Thoracic aorta (tissue), 2 donors: ENCODE measurements around the gene CYP19A1. TPM values are rescaled to one million over a fixed set of nuclear protein-coding genes. Genes with fewer than 3 reads are reported as not detected.

Source experiments
- ATAC-seq: fragments of 150-250 bp; one replicate; pipeline ENCODE4 v1.8.0; 2017; ENCODE audit warnings: low read depth; ENCODE audit not compliant: insufficient number of reproducible peaks, low FRiP score
- DNase-seq: peaks from one replicate; pipeline ENCODE4 v3.0.0-alpha.2; 2020; ENCODE audit warnings: low spot score
- H3K27ac ChIP-seq, 2 donors: fragments of 200-600 bp; sonication (generic); 1 replicate in 1 of 2; 2 replicates in 1 of 2; pipeline ENCODE4 v1.5.1; 2016; ENCODE audit warnings: mild to moderate bottlenecking in 2 of 2, moderate library complexity in 2 of 2
- H3K27me3 ChIP-seq: fragments of 200-600 bp; sonication (generic); replicated peaks from 2 replicates; pipeline ENCODE4 v1.6.0; 2016; ENCODE audit warnings: mild to moderate bottlenecking; ENCODE audit not compliant: insufficient read depth
- H3K36me3 ChIP-seq: fragments of 200-600 bp; sonication (generic); one replicate; pipeline ENCODE4 v1.5.1; 2016
- H3K4me1 ChIP-seq, 2 donors: fragments of 200-600 bp; sonication (generic); 1 replicate in 1 of 2; 2 replicates in 1 of 2; pipeline versions ENCODE4 v1.5.1 to v1.6.0; 2016; ENCODE audit warnings: low read depth in 2 of 2, mild to moderate bottlenecking in 1 of 2; ENCODE audit not compliant: control insufficient read depth in 1 of 2
- H3K4me3 ChIP-seq: fragments of 200-600 bp; sonication (generic); 2 replicates; pipeline ENCODE4 v1.5.1; 2016; ENCODE audit warnings: mild to moderate bottlenecking
- H3K9me3 ChIP-seq: fragments of 200-600 bp; sonication (generic); 2 replicates; pipeline ENCODE4 v1.5.1; 2016
- CTCF ChIP-seq: fragments of 200-600 bp; sonication (generic); IDR thresholded peaks from one replicate; pipeline ENCODE4 v1.5.1; 2019; ENCODE audit warnings: antibody characterized with exemption
- total RNA-seq, 2 donors: library from RNA; depleted of rRNA; stranded (reverse); fragments of >200 nt; gene quantifications; one replicate each; pipeline versions ENCODE4 v1.1.0 to v1.2.3, GENCODE V29; 2016

CYP19A1 gene
- total RNA-seq, 2 donors from 2014 or later = 0.54 to 3.1 TPM

DNA sequence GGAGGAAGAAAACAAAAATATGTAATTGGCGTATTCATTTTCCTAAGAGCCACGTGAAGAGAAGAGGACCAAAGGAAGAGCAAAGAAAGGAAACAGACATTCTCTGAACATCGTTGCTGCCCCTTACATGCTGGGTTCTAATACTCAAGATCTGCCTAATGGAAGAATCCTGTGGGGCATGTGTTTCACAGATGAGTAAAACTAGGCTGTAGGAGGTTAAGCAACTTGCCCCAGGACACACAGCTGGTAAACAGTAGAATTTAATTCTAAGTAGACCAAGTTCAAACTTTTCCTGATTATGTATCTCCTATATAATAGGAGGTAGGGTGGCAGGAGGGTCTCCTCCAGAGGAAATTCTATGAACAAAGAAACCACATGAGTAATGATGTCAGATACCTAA is 137.6 kb downstream of the CYP19A1 start:
- peaks cover 6 to 19% of the 10 kb centered on the region in 2 donors for H3K4me1 ChIP-seq
- no peaks in the 10 kb centered on the region for H3K9me3 ChIP-seq
- H3K36me3 ChIP-seq = no peaks in the 10 kb centered on the region
- H3K27ac ChIP-seq = no peak overlapping the region
- no peaks in the 10 kb centered on the region for H3K27me3 ChIP-seq
- no peak for DNase-seq
- TF ChIP-seq CTCF = no peak
- H3K4me3 ChIP-seq = no peak overlapping the region
- ATAC-seq = no peak

- Histone ChIP-seq H3K27me3 (no peaks in the 10 kb centered on the region), H3K36me3 (no peaks in the 10 kb centered on the region), H3K4me1 (peaks cover 6 to 31% of the 10 kb centered on the region in 2 donors), H3K4me3 (no peak overlapping the region), H3K27ac (peak overlapping the region in 1 of 2 donors; percentile 26), H3K9me3 (no peaks in the 10 kb centered on the region)
- no peak for TF ChIP-seq CTCF
- DNase-seq (no peak), ATAC-seq (no peak)
These were observed 138.9 kb downstream of the CYP19A1 start for GRCh38 chr15:51199541-51199940.

- ATAC-seq = no peak
- Histone ChIP-seq H3K4me1 (peaks cover 6 to 39% of the 10 kb centered on the region in 2 donors), H3K9me3 (no peaks in the 10 kb centered on the region), H3K36me3 (no peaks in the 10 kb centered on the region), H3K27me3 (no peaks in the 10 kb centered on the region), H3K27ac (peak overlapping the region in 1 of 2 donors; percentile 16), H3K4me3 (no peak overlapping the region)
- no peak for DNase-seq
- peak; percentile 15 for TF ChIP-seq CTCF
These were observed 139.6 kb downstream of the CYP19A1 start for GRCh38 chr15:51198701-51199232.

DNA sequence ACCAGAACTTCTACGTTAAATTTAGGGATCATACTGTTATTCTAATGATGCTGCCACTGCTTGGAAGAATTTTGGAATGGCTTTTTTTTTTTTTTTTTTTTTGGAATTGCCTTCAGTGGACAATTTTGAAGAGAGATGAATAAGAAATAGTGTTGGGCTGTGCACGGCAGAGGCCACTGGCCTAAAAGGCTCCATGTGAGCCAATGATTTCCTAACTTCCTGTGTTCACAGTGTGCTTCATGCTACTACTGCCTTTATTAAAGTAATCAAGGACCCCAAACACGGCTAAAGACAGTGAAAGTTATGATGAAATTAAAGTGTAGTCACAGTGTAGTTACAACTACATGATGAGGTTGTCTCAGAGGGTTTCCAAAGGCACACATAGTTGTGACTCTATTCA is 142.9 kb downstream of the CYP19A1 start:
- Histone ChIP-seq H3K4me1 (peaks cover 31 to 72% of the 10 kb centered on the region in 2 donors), H3K36me3 (no peaks in the 10 kb centered on the region), H3K9me3 (no peaks in the 10 kb centered on the region), H3K27me3 (no peaks in the 10 kb centered on the region), H3K4me3 (no peak overlapping the region), H3K27ac (peak overlapping the region; percentile 81 to 85)
- peak; percentile 37 for ATAC-seq
- DNase-seq = no peak
- TF ChIP-seq CTCF = no peak

GRCh38 chr15:51193979-51194378 is 144.4 kb downstream of the CYP19A1 start:
- Histone ChIP-seq H3K27me3 (no peaks in the 10 kb centered on the region), H3K27ac (peak overlapping the region; percentile 81 to 85), H3K4me1 (peaks cover 40 to 77% of the 10 kb centered on the region in 2 donors), H3K4me3 (no peak overlapping the region), H3K9me3 (no peaks in the 10 kb centered on the region), H3K36me3 (no peaks in the 10 kb centered on the region)
- DNase-seq (no peak), ATAC-seq (no peak)
- no peak for TF ChIP-seq CTCF
